SU-DHL-6 (cell line): ENCODE results near the gene GBP4.
"Not testable (repeated sequence)": the region's sequence is repeated elsewhere in the genome, so short reads cannot be mapped to it uniquely, and the experiment has no call there.

Experiments used
- H2AFZ ChIP-seq: fragments of 200-600 bp; sonication (generic); 2 replicates; pipeline ENCODE4 v1.6.1; 2014; ENCODE audit warnings: low read depth, mild to moderate bottlenecking, moderate library complexity, mixed read lengths, antibody characterized with exemption, low read length; ENCODE audit not compliant: severe bottlenecking
- H3F3A ChIP-seq: fragments of 200-600 bp; shearing (Covaris generic); 2 replicates; pipeline ENCODE4 v1.6.0; 2016; ENCODE audit warnings: antibody characterized with exemption, mild to moderate bottlenecking; ENCODE audit not compliant: insufficient read depth
- H3K27ac ChIP-seq: fragments of 200-600 bp; sonication (generic); 2 replicates; pipeline ENCODE4 v1.5.1; 2016; ENCODE audit warnings: low read depth, mild to moderate bottlenecking, low read length, moderate library complexity, mixed read lengths
- H3K27me3 ChIP-seq: fragments of 200-600 bp; sonication (generic), shearing (Covaris generic); 2 replicates; pipeline ENCODE4 v1.6.0; 2014; ENCODE audit warnings: mild to moderate bottlenecking, low read length
- H3K36me3 ChIP-seq: fragments of 200-600 bp; sonication (generic); 2 replicates; pipeline ENCODE4 v1.6.1; 2014; ENCODE audit warnings: mild to moderate bottlenecking, low read length, mixed read lengths
- H3K4me2 ChIP-seq: fragments of 300-600, 200-600 bp; shearing (Covaris generic), sonication (generic); 2 replicates; pipeline ENCODE4 v1.6.0; 2014; ENCODE audit warnings: low read length, low read depth, mild to moderate bottlenecking; ENCODE audit not compliant: poor library complexity, severe bottlenecking
- H3K4me3 ChIP-seq: fragments of 200-600 bp; sonication (generic); 2 replicates; pipeline ENCODE4 v1.5.1; 2014; ENCODE audit warnings: antibody characterized with exemption, low read length, mild to moderate bottlenecking, mixed read lengths; ENCODE audit not compliant: insufficient read depth, poor library complexity, severe bottlenecking
- H3K79me2 ChIP-seq: fragments of 200-600 bp; sonication (generic); 2 replicates; pipeline ENCODE4 v1.6.1; 2014; ENCODE audit warnings: mild to moderate bottlenecking, low read length, moderate library complexity; ENCODE audit not compliant: insufficient read depth
- H3K9ac ChIP-seq: fragments of 200-600 bp; sonication (generic); 2 replicates; pipeline ENCODE4 v1.7.0; 2014; ENCODE audit warnings: mild to moderate bottlenecking, low read length
- H3K9me2 ChIP-seq: fragments of 200-600 bp; sonication (generic); replicated peaks from 2 replicates; pipeline ENCODE4 v1.6.1; 2014; ENCODE audit warnings: low read length; ENCODE audit not compliant: insufficient read depth
- H3K9me3 ChIP-seq: fragments of 200-600 bp; sonication (generic); 2 replicates; pipeline ENCODE4 v1.6.1; 2014; ENCODE audit warnings: low read length, mixed read lengths; ENCODE audit not compliant: insufficient read depth
- H4K20me1 ChIP-seq: fragments of 200-600 bp; sonication (generic); 2 replicates; pipeline ENCODE4 v1.6.1; 2014; ENCODE audit warnings: low read depth, mild to moderate bottlenecking, antibody characterized with exemption, low read length, moderate library complexity, mixed read lengths
- CTCF ChIP-seq: fragments of 200-600 bp; sonication (generic); IDR thresholded peaks from one replicate; pipeline ENCODE4 v1.5.1; 2017; ENCODE audit warnings: antibody characterized with exemption, mild to moderate bottlenecking, low read length, moderate library complexity; ENCODE audit not compliant: insufficient read depth, poor library complexity, severe bottlenecking
- EZH2phosphoT487 ChIP-seq: fragments of 200-600 bp; sonication (generic), shearing (Covaris generic); conservative IDR thresholded peaks from 2 replicates; pipeline ENCODE4 v1.6.1; 2018; ENCODE audit warnings: mild to moderate bottlenecking, antibody characterized with exemption, low read length, moderate library complexity, mixed read lengths

GBP4 gene

GRCh38 chr1:89198491-89199072, at the start of gene GBP4:
GBP4 (minus strand) TSS chr1:89198942; CDS start chr1:89198834, 108 bp downstream.
- Histone ChIP-seq H3K27me3 (no peaks in the 10 kb centered on the region), H3K79me2 (no peaks in the 10 kb centered on the region), H4K20me1 (no peaks in the 10 kb centered on the region), H3F3A (no peaks in the 10 kb centered on the region), H3K9me2 (no peaks in the 10 kb centered on the region), H3K27ac (no peak within 1 kb of the TSS), H3K9me3 (no peaks in the 10 kb centered on the region), H2AFZ (no peak within 1 kb of the TSS), H3K4me2 (no peak within 1 kb of the TSS), H3K36me3 (no peaks in the 10 kb centered on the region), H3K4me3 (no peak within 1 kb of the TSS), H3K9ac (no peak within 1 kb of the TSS)
- TF ChIP-seq EZH2phosphoT487 (no peak), CTCF (no peak)

- no peak overlapping the region for H3K4me2 ChIP-seq
Observed at GRCh38 chr1:89243046-89243445, 44.3 kb upstream of the GBP4 start.

GRCh38 chr1:89221341-89221740, 22.6 kb upstream of the GBP4 start:
- no peaks in the 10 kb centered on the region for H3K27me3 ChIP-seq

More at GRCh38 chr1:89243046-89243445, 44.3 kb upstream of the GBP4 start:
- Histone ChIP-seq H3K36me3 (no peaks in the 10 kb centered on the region), H3K9ac (no peak overlapping the region), H3K9me3 (no peaks in the 10 kb centered on the region), H3K79me2 (no peaks in the 10 kb centered on the region), H3K9me2 (no peaks in the 10 kb centered on the region), H2AFZ (no peak overlapping the region), H3K27ac (no peak overlapping the region), H3F3A (no peaks in the 10 kb centered on the region), H4K20me1 (no peaks in the 10 kb centered on the region), H3K27me3 (no peaks in the 10 kb centered on the region), H3K4me3 (no peak overlapping the region)
- TF ChIP-seq CTCF: no peak
- TF ChIP-seq EZH2phosphoT487: no peak

GRCh38 chr1:89219851-89220250, 21.1 kb upstream of the GBP4 start:
- H3F3A ChIP-seq, H3K9me2 ChIP-seq, H3K36me3 ChIP-seq, H3K9me3 ChIP-seq, H3K4me2 ChIP-seq, H3K9ac ChIP-seq, H4K20me1 ChIP-seq, H3K27ac ChIP-seq, H3K79me2 ChIP-seq, H3K4me3 ChIP-seq, H2AFZ ChIP-seq, H3K27me3 ChIP-seq: not testable (repeated sequence)

More at GRCh38 chr1:89221341-89221740, 22.6 kb upstream of the GBP4 start:
- Histone ChIP-seq H3F3A (no peaks in the 10 kb centered on the region), H3K36me3 (no peaks in the 10 kb centered on the region), H3K9ac (no peak overlapping the region), H3K4me3 (no peak overlapping the region), H3K9me3 (no peaks in the 10 kb centered on the region), H3K27ac (no peak overlapping the region), H3K9me2 (no peaks in the 10 kb centered on the region), H2AFZ (no peak overlapping the region), H3K79me2 (no peaks in the 10 kb centered on the region), H3K4me2 (no peak overlapping the region), H4K20me1 (no peaks in the 10 kb centered on the region)
- TF ChIP-seq EZH2phosphoT487 (no peak), CTCF (no peak)

GRCh38 chr1:89218941-89219340, 20.2 kb upstream of the GBP4 start:
- not testable (repeated sequence) for H3K9ac ChIP-seq, H3K4me2 ChIP-seq

More at GRCh38 chr1:89218941-89219340, 20.2 kb upstream of the GBP4 start:
- not testable (repeated sequence) for H3K36me3 ChIP-seq, H3F3A ChIP-seq, H3K79me2 ChIP-seq, H3K27ac ChIP-seq, H4K20me1 ChIP-seq, H3K9me3 ChIP-seq, H3K9me2 ChIP-seq, H2AFZ ChIP-seq, H3K27me3 ChIP-seq, H3K4me3 ChIP-seq
